Fibroblast of skin of left biceps (primary cell): ENCODE measurements around the gene RAB27B.
"Not testable (repeated sequence)": the region's sequence is repeated elsewhere in the genome, so short reads cannot be mapped to it uniquely, and the experiment has no call there.

Experiments used
- DNase-seq, 2 experiments: peaks; one replicate each; pipeline ENCODE4 v3.0.0-alpha.2; 2013; ENCODE audit warnings: low read depth in 2 of 2

Gene RAB27B

GRCh38 chr18:54828281-54828881, at the start of gene RAB27B:
RAB27B (plus strand) TSS chr18:54828477; CDS start chr18:54877586, 49,109 bp downstream.
- peak in 1 of 2 experiments; percentile 44 for DNase-seq

GRCh38 chr18:54780285-54780861, 47.9 kb upstream of the RAB27B start:
- DNase-seq, result no peak

GRCh38 chr18:54780970-54781369, 47.3 kb upstream of the RAB27B start:
- DNase-seq, result no peak

- DNase-seq, result no peak
Measured at GRCh38 chr18:54783139-54783538, 45.1 kb upstream of the RAB27B start.

GRCh38 chr18:54786206-54786605, 42.1 kb upstream of the RAB27B start:
- DNase-seq, result no peak

- DNase-seq, result no peak
Measured at GRCh38 chr18:54787121-54787520, 41.2 kb upstream of the RAB27B start.

GRCh38 chr18:54787616-54788015, 40.7 kb upstream of the RAB27B start:
- peak; percentile 65 to 71 for DNase-seq

- no peak for DNase-seq
Measured at GRCh38 chr18:54790109-54790508, 38.2 kb upstream of the RAB27B start.

GRCh38 chr18:54791657-54792056, 36.6 kb upstream of the RAB27B start:
- DNase-seq, result no peak

GRCh38 chr18:54792079-54792478, 36.2 kb upstream of the RAB27B start:
- DNase-seq, result no peak

- no peak for DNase-seq
Measured at GRCh38 chr18:54794823-54795222, 33.5 kb upstream of the RAB27B start.

- no peak for DNase-seq
Measured at GRCh38 chr18:54798186-54798585, 30.1 kb upstream of the RAB27B start.

- no peak for DNase-seq
Measured at GRCh38 chr18:54801374-54801773, 26.9 kb upstream of the RAB27B start.

GRCh38 chr18:54802178-54802577, 26.1 kb upstream of the RAB27B start:
- DNase-seq, result no peak

- DNase-seq, result no peak
Measured at GRCh38 chr18:54802686-54803395, 25.4 kb upstream of the RAB27B start.

- DNase-seq, result peak in 1 of 2 experiments; percentile 34
Measured at GRCh38 chr18:54805571-54806334, 22.5 kb upstream of the RAB27B start.

GRCh38 chr18:54806526-54806925, 21.8 kb upstream of the RAB27B start:
- no peak for DNase-seq

GRCh38 chr18:54807303-54807702, 21.0 kb upstream of the RAB27B start:
- no peak for DNase-seq

GRCh38 chr18:54810662-54811061, 17.6 kb upstream of the RAB27B start:
- not testable (repeated sequence) for DNase-seq

GRCh38 chr18:54812885-54813284, 15.4 kb upstream of the RAB27B start:
- no peak for DNase-seq

- no peak for DNase-seq
Measured at GRCh38 chr18:54813305-54813704, 15.0 kb upstream of the RAB27B start.

GRCh38 chr18:54813977-54814565, 14.2 kb upstream of the RAB27B start:
- no peak for DNase-seq
